Activated CD4-positive, alpha-beta T cell treated with anti-CD3 and anti-CD28 coated beads for 36 hours (primary cell): ENCODE measurements around the gene NCAPD2. TPM values are rescaled to one million over a fixed set of nuclear protein-coding genes. Genes with fewer than 3 reads are reported as not detected.

Experiments
- ATAC-seq: fragments of 200-7000 bp; cut with Tn5 transposase; one replicate; pipeline ENCODE4 v1.10.0; 2021; ENCODE audit warnings: mild to moderate bottlenecking, moderate library complexity
- CTCF ChIA-PET: fragments of 350-600 bp; sonication (Branson Sonifier 250); formaldehyde crosslinking; loops from one replicate; lab custom pipeline; 2021; ENCODE audit warnings: antibody characterized with exemption; lab: Charles Lee
- POLR2A ChIA-PET: fragments of 350-600 bp; sonication (Branson Sonifier 250); formaldehyde crosslinking; loops from one replicate; lab custom pipeline; 2021; ENCODE audit warnings: antibody characterized with exemption, inconsistent platforms; lab: Charles Lee
- DNase-seq: peaks from one replicate; pipeline ENCODE4 v3.0.0-alpha.2; 2020
- H3K27ac Mint-ChIP-seq: one replicate; pipeline ENCODE4 v1.8.0; 2021; ENCODE audit warnings: mixed read lengths
- H3K27me3 Mint-ChIP-seq: one replicate; pipeline ENCODE4 v1.8.0; 2021; ENCODE audit warnings: mixed read lengths
- H3K36me3 Mint-ChIP-seq: one replicate; pipeline ENCODE4 v1.8.0; 2021; ENCODE audit warnings: low read depth, mixed read lengths
- H3K4me1 Mint-ChIP-seq: one replicate; pipeline ENCODE4 v1.8.0; 2021; ENCODE audit warnings: mixed read lengths
- H3K4me3 Mint-ChIP-seq: one replicate; pipeline ENCODE4 v1.8.0; 2021; ENCODE audit warnings: mild to moderate bottlenecking, moderate library complexity, mixed read lengths
- H3K9me3 Mint-ChIP-seq: one replicate; pipeline ENCODE4 v1.8.0; 2021; ENCODE audit warnings: low read depth, mixed read lengths
- intact Hi-C, 2 experiments: fragments of 100-400 bp; cut with DNase I in 1 of 2; cut with micrococcal nuclease in 1 of 2; formaldehyde crosslinking; loops; one replicate each; pipeline versions ENCODE4 v1.14.2 to v1.15.1; 2022 to 2024; cut with DNase I, micrococcal nuclease
- total RNA-seq, 2 experiments: library from RNA; stranded (reverse); gene quantifications; one replicate each; pipeline ENCODE4 v1.2.3, GENCODE V29; 2021

Gene NCAPD2
- total RNA-seq, 2 experiments from 2014 or later: 199 to 210 TPM

DNA sequence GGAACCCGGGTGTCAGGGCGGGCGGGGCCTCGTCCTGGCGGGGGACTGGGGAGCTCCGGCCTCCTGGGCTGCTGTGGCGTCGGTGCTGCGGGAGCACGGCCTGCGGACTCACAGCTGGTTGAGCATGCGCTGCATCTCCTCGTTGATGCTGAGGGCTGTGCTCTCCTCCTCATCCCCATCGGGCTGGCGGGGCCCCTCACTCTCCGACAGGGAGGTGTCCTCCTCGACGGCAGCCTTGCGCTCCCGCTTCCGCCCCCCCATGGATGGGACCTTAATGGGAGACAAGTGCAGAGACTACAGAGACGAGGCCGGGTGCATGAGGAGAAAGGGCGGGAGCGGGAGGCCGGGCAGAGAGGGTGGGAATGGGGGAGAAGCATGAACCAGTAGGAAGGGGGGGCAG, 54.7 kb downstream of the NCAPD2 start:
- DNase-seq (no peak), ATAC-seq (no peak)
- H3K27ac Mint-ChIP-seq: no peak overlapping the region
- peaks cover 18% of the 10 kb centered on the region for H3K36me3 Mint-ChIP-seq
- no peaks in the 10 kb centered on the region for H3K27me3 Mint-ChIP-seq
- no peaks in the 10 kb centered on the region for H3K9me3 Mint-ChIP-seq
- intact Hi-C loops: no loop called here
- ChIA-PET POLR2A (no interaction called here), CTCF (interaction anchor here (1.5 to 13.6 kb wide), 2 partner anchors 10 to 135 kb away, joined by 5 to 141 read pairs; partner anchors contain the start of gene GAPDH)
- no peak overlapping the region for H3K4me3 Mint-ChIP-seq
- peaks cover 28% of the 10 kb centered on the region for H3K4me1 Mint-ChIP-seq

DNA sequence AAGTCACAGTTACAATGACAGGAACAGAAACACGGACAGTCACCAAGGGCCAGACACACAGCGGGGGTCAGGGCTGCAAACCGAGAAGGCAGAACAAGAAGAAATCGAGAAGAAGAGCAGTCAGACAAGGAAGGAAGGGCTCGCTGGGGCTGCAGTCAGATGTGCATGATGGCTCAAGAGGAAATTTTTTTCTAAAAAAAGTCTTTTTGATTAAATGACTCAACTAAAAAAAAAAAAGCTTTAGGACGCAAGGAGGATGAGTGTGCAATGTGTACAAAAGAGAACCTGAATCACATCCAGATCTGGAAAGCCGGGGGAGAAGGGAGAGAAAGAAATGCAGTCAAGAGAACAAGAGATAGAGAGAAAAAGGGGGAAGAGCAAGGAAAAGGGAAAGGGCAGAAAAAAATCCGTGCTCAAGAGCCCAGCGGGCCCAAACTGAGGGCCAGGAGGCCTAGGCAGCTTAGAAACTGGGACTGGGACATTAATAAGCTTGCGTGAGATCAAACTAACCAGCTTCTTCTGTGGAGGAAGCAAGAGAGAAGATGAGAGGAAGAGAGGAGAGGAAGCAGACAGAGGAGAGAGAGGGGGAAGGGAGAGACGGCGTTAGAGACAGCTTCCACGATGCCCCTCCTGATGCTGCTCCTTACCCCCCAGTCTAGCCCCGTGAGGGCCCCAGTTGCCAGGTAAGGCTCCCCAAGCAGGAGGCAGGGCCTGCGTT, 55.2 kb downstream of the NCAPD2 start:
- H3K27ac Mint-ChIP-seq: no peak overlapping the region
- no peak for DNase-seq
- no peaks in the 10 kb centered on the region for H3K27me3 Mint-ChIP-seq
- CTCF ChIA-PET: interaction anchor here (1.0 to 13.6 kb wide), 4 partner anchors 11 to 135 kb away, joined by 3 to 141 read pairs (median 5); partner anchors contain the start of gene GAPDH
- intact Hi-C loops: no loop called here
- ATAC-seq: no peak
- POLR2A ChIA-PET: interaction anchor here (1.2 kb wide), 1 partner anchor 14 kb away, joined by 4 read pairs; no protein-coding TSS in a partner anchor
- H3K9me3 Mint-ChIP-seq: no peaks in the 10 kb centered on the region
- H3K36me3 Mint-ChIP-seq: peaks cover 18% of the 10 kb centered on the region
- no peak overlapping the region for H3K4me3 Mint-ChIP-seq
- peaks cover 33% of the 10 kb centered on the region for H3K4me1 Mint-ChIP-seq

DNA sequence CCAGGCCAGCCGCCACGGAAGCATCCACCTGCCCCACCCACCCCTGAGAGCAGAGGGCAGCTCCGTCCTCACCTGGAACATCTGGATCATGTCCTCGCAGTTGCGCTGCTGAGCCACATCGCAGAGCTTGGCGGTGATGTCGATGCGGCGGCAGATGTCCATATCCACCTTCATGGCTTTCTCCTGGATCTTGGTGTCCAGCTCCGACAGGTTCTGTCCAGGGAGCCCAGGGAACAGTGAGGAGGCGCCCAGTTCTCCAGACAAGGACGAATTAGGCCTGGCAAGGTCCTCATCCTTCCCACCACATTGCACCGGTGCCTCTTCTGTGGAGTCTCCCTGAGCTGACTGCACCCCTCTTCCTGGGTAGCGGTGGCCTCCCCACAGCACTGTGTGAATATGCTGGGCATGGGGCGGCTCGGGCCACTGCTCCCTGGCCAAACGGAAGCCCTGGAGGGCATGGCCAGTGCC, 55.8 kb downstream of the NCAPD2 start:
- Mint-ChIP-seq H3K9me3 (no peaks in the 10 kb centered on the region), H3K36me3 (peaks cover 14% of the 10 kb centered on the region), H3K27ac (no peak overlapping the region), H3K4me1 (peaks cover 39% of the 10 kb centered on the region), H3K27me3 (no peaks in the 10 kb centered on the region), H3K4me3 (no peak overlapping the region)
- ATAC-seq (no peak), DNase-seq (no peak)
- POLR2A ChIA-PET: interaction anchor here (1.2 kb wide), 1 partner anchor 15 kb away, joined by 4 read pairs; no protein-coding TSS in a partner anchor
- intact Hi-C loops: loop anchor here in 1 of 2 experiments (5.0 kb wide), 1 partner anchor 212 kb away; no protein-coding TSS in a partner anchor
- CTCF ChIA-PET: interaction anchor here (1.0 to 13.6 kb wide), 4 partner anchors 11 to 134 kb away, joined by 3 to 141 read pairs (median 5); partner anchors contain the start of gene GAPDH

DNA sequence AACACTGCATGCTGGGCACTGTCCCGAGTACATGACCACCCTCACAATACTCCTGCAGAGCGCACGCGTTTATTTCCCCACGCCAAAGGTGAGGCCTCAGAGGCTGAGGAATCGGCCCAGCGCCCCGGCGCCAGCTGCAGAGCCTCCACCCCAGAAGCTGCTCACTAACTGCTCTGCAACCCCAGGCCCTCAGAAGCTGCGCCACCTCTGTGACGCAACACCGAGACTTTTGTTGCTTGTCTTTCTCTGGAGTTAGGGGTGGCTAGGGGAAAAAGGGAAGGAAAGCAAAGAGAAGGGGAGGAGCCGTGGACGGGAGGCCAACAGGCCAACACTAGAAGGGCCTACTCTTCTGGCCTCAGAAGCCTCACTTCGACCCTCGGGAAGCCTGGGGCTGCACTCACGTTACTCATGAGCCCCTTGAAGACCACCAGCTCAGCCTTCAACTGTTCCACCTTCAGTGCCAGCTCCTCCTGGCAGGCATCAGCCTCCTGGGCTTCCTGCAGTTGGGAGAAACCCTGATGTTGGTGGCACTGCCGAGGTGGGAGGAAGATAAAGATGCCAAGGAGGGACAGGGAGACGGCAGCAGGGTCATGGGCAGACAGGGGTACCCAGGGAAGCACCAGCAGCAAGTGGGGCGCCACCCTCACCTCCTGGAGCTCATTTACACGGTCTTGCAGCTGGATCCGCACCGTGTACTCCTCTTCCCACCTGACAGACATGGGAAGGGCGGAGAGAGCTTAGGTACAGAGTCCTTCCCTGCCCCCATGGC, 56.6 kb downstream of the NCAPD2 start:
- H3K4me1 Mint-ChIP-seq: peaks cover 44% of the 10 kb centered on the region
- intact Hi-C loops: loop anchor here in 1 of 2 experiments (5.0 kb wide), 1 partner anchor 213 kb away; no protein-coding TSS in a partner anchor
- ChIA-PET CTCF (interaction anchor here (0.8 to 13.6 kb wide), 6 partner anchors 12 to 166 kb away, joined by 3 to 141 read pairs (median 4); partner anchors contain the start of gene GAPDH), POLR2A (interaction anchor here (1.2 to 1.5 kb wide), 2 partner anchors 16 to 18 kb away, joined by 4 to 7 read pairs; no protein-coding TSS in a partner anchor)
- H3K27ac Mint-ChIP-seq: no peak overlapping the region
- H3K9me3 Mint-ChIP-seq: no peaks in the 10 kb centered on the region
- H3K36me3 Mint-ChIP-seq: peaks cover 20% of the 10 kb centered on the region
- no peaks in the 10 kb centered on the region for H3K27me3 Mint-ChIP-seq
- DNase-seq (no peak), ATAC-seq (no peak)
- no peak overlapping the region for H3K4me3 Mint-ChIP-seq

DNA sequence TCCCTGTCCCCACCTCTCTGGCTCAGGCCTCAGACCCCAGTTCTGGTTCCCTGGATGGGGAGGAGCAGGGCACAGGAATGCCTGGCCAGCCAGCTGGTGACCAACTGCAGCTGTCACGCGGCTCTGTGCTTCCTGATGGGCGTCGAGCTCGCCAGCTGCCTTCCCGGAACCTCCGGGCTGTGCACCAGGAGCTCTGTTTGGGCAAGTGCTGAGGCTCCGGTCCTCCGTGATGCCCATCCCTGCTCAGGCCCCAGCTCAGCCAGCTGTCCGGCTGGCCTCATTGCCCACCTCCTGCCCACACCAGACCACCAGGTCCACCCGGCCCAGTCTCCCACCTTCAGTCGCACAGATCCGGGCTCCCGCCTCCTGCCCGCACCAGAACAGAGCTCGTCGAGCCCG, 57.2 kb downstream of the NCAPD2 start:
- Mint-ChIP-seq H3K27ac (no peak overlapping the region), H3K4me1 (peaks cover 44% of the 10 kb centered on the region), H3K36me3 (peaks cover 16% of the 10 kb centered on the region), H3K27me3 (no peaks in the 10 kb centered on the region), H3K4me3 (no peak overlapping the region), H3K9me3 (no peaks in the 10 kb centered on the region)
- DNase-seq (no peak), ATAC-seq (no peak)
- intact Hi-C loops: loop anchor here in 1 of 2 experiments (5.0 kb wide), 1 partner anchor 214 kb away; no protein-coding TSS in a partner anchor
- POLR2A ChIA-PET: interaction anchor here (1.5 kb wide), 1 partner anchor 19 kb away, joined by 7 read pairs; no protein-coding TSS in a partner anchor
- CTCF ChIA-PET: interaction anchor here (0.8 to 13.6 kb wide), 4 partner anchors 13 to 221 kb away, joined by 3 to 141 read pairs (median 3); partner anchors contain the start of gene GAPDH

DNA sequence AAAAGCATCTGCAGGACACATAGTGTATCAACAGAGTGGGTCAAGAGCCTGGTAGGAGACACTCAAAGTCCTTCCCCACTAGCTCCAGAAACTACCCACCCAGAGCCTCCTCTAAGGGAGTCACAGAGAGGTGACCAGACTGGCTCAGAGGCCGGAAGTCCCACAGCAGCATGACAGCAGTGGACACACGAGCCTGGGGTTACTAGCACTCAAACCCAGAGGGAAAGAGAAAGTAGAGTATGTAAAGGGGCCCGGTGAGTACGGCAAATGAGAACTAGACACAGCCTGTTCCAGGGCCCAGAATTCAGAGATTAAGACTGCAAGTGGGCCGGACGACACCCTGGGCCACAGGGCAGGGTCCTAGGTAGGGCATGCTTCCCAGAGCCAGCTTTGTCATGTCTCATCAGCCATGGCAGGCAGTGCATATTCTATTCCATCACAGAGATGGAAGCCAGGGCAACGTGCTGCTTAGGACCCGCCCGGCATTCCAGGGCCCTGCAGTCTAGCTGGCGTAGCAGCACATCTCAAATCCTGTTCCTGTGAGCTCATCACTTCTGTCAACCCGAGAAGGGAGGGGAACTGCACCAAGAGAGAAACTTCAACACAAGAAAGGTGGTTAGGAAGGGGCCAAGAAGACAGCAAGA, 57.7 kb downstream of the NCAPD2 start:
- H3K4me3 Mint-ChIP-seq: no peak overlapping the region
- no peak overlapping the region for H3K27ac Mint-ChIP-seq
- intact Hi-C loops: loop anchor here in 1 of 2 experiments (5.0 kb wide), 1 partner anchor 214 kb away; no protein-coding TSS in a partner anchor
- ChIA-PET CTCF (interaction anchor here (0.6 to 13.6 kb wide), 8 partner anchors 12 to 222 kb away, joined by 3 to 141 read pairs (median 3); partner anchors contain the start of gene GAPDH), POLR2A (interaction anchor here (1.3 to 1.5 kb wide), 2 partner anchors 14 to 19 kb away, joined by 4 to 7 read pairs; no protein-coding TSS in a partner anchor)
- H3K9me3 Mint-ChIP-seq: no peaks in the 10 kb centered on the region
- H3K27me3 Mint-ChIP-seq: no peaks in the 10 kb centered on the region
- no peak for ATAC-seq
- H3K36me3 Mint-ChIP-seq: peaks cover 19% of the 10 kb centered on the region
- DNase-seq: no peak
- H3K4me1 Mint-ChIP-seq: peaks cover 48% of the 10 kb centered on the region

DNA sequence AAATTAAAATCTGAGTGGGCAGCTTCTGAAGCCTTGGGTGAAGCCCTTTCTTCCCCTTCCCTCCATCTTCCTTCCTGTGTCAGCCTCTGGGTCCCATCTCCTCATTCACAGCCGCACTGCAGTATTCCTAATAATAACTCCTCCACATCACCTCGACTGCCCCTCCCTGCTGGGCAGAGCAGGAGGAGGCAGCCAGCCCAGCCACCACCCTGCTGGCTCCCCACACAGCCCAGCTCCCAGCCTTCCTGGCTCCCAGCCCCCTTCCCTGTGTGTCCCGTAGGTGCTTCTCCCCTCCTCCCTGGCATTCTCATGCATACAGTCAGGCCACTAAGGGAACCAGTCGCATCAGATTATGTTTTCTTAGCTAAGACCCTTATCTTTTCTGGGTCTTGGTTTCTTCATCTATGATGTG, 58.2 kb downstream of the NCAPD2 start:
- Mint-ChIP-seq H3K36me3 (peaks cover 23% of the 10 kb centered on the region), H3K9me3 (no peaks in the 10 kb centered on the region), H3K27ac (peak overlapping the region; percentile 11), H3K4me3 (no peak overlapping the region), H3K4me1 (peaks cover 53% of the 10 kb centered on the region), H3K27me3 (no peaks in the 10 kb centered on the region)
- ATAC-seq: no peak
- ChIA-PET POLR2A (interaction anchor here (1.3 kb wide), 1 partner anchor 15 kb away, joined by 4 read pairs; no protein-coding TSS in a partner anchor), CTCF (interaction anchor here (0.6 to 13.6 kb wide), 9 partner anchors 12 to 223 kb away, joined by 3 to 141 read pairs (median 4); partner anchors contain the start of gene GAPDH)
- no peak for DNase-seq
- intact Hi-C loops: loop anchor here in 1 of 2 experiments (5.0 kb wide), 1 partner anchor 215 kb away; no protein-coding TSS in a partner anchor

DNA sequence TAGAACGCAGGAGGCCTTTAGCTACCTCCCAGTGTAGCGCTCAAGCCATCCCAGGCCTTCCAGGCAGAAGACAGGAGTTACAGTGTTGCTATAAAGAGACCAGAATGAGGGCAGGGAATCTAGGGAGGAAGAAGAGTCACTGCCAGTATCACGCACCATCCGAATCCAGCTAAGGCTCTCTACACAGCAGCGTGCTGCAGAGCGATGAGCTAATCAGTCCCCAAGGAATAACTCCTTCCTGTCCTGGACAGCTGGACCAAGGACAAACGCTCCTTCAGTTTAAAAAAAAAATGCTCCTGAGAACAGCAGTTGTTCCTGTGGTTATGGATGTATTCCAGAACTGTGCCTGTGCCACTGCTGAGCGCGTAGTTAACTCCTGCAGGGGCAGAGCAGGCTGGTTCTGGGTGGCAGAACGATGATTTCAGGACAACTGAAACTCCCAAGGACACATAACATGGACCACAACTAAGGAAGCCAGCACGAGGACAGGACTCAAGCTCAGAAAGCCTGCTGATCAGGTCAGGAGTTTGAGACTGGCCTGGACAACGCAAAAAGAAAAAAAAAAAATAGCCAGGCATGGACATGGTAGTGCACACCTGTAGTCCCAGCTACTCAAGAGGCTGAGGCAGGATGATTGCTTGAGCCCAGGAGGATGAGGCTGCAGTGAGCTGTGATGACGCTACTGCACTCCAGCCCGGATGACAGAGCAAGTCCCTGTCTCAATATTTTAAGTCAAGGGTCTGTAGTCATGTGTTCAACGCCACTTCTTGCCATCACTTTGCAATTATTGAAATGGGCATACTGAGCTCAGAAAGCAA, 59.4 kb downstream of the NCAPD2 start:
- Mint-ChIP-seq H3K9me3 (no peaks in the 10 kb centered on the region), H3K36me3 (peaks cover 23% of the 10 kb centered on the region), H3K4me1 (peaks cover 57% of the 10 kb centered on the region), H3K27me3 (no peaks in the 10 kb centered on the region), H3K27ac (no peak overlapping the region), H3K4me3 (no peak overlapping the region)
- ATAC-seq (no peak), DNase-seq (no peak)
- ChIA-PET CTCF (interaction anchor here (0.6 to 13.6 kb wide), 17 partner anchors 7 to 298 kb away, joined by 3 to 141 read pairs (median 4); partner anchors contain the start of genes CDCA3 and GAPDH), POLR2A (interaction anchor here (0.5 to 1.0 kb wide), 4 partner anchors 15 to 115 kb away, joined by 3 to 5 read pairs (median 4); no protein-coding TSS in a partner anchor)
- intact Hi-C loops: loop anchor here in 1 of 2 experiments (5.0 kb wide), 1 partner anchor 216 kb away; no protein-coding TSS in a partner anchor

DNA sequence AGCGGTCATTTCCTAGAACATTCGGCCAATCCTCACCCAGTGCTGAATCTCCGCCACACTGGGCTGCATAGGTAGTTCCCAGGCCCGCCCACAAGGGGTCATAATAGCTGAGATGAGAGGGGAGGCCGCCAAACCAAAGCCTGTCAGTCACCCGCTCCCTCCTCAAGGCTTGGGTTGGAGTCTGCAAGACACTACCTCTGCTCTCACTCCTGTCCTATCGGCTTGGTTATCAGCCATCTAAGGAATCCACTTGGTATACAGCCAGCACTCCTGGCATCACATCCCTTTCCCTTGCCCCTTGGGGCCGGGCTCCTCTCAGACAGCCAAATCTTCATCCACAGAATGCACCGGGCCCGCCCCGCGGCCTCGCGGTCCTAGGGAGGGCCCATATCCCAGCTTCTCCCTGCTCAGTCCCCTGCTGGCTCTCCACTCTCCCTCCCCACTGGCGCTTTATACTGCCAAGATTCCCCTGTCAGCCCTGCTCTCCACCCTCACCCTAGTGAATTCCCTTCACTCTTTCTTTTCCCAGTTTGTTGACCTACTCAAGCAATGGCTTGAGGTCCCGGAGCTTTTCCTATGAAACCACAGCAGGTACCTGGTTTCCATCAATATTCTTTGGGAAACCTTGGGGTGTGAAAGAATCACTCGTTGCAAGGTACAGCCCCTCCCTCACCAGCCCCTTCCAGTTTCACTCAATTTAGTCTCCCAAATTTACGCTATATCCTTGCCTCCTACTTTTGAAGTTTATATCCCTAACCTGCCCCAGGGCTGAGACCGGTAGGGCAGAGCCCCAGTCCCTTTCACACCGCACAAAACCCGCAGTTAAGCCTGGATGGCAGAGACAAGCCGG, 60.5 kb downstream of the NCAPD2 start:
- POLR2A ChIA-PET: interaction anchor here (0.6 to 1.3 kb wide), 5 partner anchors 16 to 57 kb away, joined by 4 to 5 read pairs (median 5); no protein-coding TSS in a partner anchor
- DNase-seq: peak; percentile 88
- intact Hi-C loops: loop anchor here in 1 of 2 experiments (1.0 to 5.0 kb wide), 3 partner anchors 16 to 298 kb away; partner anchors contain the start of genes CDCA3 and USP5

More for the DNA sequence above, 60.5 kb downstream of the NCAPD2 start:
- Mint-ChIP-seq H3K36me3 (peaks cover 25% of the 10 kb centered on the region), H3K9me3 (no peaks in the 10 kb centered on the region), H3K4me3 (peak overlapping the region; percentile 91), H3K27me3 (no peaks in the 10 kb centered on the region), H3K27ac (peak overlapping the region; percentile 76), H3K4me1 (peaks cover 54% of the 10 kb centered on the region)
- peak; percentile 68 for ATAC-seq
- CTCF ChIA-PET: interaction anchor here (0.6 to 13.6 kb wide), 15 partner anchors 9 to 297 kb away, joined by 3 to 141 read pairs (median 4); partner anchors contain the start of genes CD27, CDCA3, GAPDH and NOP2
